GM12872 (cell line): ENCODE results near the gene COL25A1.
A peak's percentile ranks its signal among the peaks of the same experiment; 100 is the strongest.

Source experiments
- CTCF ChIP-seq: IDR thresholded peaks from 3 replicates; pipeline ENCODE4 v1.5.1; 2011; ENCODE audit warnings: low read depth, mild to moderate bottlenecking, low read length, moderate library complexity; ENCODE audit not compliant: insufficient read depth

COL25A1 gene

DNA sequence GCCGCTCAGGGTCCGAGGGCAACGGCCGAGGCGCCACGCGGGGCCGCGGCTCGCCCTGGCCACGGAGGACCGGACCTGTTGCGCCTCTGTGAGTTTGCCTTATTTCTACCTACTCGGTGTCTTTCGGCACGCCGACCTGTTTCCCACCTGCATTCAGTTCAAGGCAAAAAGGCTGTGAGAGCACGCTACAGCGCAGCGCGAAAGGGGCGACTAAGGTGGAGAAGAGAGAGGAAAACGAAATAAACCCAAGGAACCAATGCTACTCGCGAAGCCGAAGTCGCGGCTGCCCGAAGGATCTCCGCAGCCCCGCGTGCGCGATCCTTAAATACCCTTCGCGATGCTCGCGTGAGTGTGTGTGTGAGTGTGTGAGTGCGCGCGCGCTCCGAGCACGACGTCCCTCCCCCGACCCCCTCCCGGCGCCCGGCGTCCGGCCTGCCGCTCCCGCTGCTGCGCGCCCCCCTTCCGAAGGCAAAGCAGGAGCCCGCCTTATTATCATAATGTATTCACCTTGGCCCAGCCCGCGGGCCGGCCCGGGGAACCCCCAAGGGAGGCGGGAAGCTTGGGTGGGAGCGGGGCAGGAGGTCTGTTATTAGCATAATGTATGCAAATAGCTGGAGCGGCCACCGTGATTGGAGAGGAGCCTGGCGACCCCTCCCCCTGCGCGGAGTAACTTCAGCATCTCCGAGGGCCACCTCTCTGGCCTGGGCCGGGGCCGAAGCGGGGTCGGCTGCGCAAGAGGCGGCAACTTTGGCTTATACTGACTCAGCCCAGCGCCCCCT is at the start of gene COL25A1:
Gene COL25A1, minus strand, starts transcription at position 298 of the 779 bp plus-strand sequence.
- no peak for TF ChIP-seq CTCF

- no peak for TF ChIP-seq CTCF
These were observed 47.7 kb upstream of the COL25A1 start for GRCh38 chr4:109350121-109350520.

DNA sequence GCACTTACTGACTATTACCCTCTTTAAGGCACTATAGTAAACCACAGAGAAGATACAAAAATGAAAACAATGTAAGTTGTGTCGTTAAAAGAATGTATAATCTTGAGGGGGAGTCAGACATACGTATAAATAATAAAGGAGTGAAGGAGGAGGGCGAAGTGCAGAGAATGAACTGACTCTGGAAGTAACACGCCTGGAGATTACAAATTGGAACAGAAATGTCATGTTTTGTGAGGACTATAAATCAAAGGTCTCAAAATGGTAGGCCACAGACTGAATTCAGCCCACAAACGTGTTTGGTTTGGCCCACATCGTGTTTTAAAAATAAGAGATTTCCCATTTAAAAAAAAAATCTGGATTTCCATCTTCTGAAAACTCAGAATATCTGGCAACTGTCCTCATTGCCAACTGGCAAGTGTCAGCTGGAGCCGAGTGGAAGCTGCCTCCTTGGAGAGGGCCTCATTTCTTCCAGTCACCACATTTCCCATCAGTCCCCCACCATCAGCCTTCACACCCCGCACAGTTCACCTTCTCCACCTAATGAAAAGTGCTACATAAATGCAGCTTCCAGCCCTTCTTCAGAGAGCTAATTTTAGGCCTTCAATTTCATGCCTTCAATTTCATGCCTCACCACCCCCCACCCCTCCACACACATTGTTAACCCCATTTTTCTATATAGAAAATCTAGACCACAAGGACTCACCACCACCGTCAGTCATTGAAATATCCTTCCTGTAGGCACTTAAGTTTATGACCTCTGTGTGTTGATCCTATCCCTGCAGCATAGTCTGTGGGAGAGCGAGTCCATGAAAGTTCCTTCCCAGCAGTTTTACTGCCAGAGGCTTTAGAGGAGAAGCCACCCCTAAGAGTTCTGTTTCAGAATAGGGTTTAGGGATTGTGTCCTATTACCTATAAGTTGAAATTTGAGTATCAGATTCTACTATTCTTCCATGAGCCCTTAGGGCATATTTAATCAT is 32.0 kb upstream of the COL25A1 start:
- no peak for TF ChIP-seq CTCF

DNA sequence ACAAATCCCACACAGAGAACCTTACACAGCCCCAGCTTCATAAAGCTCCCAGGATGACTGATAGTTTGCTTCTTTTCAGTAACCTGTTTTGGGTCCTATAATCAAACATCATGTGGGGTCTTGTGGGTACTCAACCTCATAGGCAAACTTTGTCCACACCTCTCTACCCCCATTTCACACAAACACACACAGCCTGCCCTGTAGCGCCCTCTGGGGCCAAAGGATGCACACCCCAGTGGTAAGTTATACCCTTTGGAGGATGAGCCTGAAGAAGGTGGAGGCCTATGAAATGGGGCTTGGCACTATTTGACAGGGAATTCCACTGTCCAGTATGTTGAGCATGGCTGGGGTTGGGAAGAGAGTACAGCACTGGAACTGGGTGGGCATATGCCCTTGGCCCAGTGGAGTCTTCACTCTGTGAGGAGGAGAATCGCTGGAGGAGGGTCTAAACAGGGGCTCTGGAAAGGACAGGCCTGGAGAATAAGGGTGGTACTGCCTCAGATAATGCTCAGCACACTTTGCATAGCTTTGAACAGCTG is 30.5 kb upstream of the COL25A1 start:
- peak; percentile 53 for TF ChIP-seq CTCF

DNA sequence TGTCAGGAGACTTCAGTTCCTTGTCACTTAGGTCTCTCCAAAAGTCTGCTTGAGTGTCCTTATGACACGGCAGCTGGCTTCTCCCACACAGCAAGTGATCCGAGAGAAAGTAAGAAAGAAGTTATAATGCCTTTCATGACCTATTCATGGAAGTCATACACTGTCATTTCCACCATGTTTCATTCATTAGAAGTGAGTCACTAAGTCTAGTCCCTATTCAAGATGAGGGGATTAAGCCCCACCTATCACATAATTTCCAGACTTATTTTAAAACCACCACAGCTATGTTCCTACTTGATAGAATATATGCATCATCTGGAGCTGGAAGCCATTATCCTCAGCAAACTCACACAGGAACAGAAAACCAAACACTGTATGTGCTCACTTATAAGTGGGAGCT is 25.2 kb upstream of the COL25A1 start:
- no peak for TF ChIP-seq CTCF

DNA sequence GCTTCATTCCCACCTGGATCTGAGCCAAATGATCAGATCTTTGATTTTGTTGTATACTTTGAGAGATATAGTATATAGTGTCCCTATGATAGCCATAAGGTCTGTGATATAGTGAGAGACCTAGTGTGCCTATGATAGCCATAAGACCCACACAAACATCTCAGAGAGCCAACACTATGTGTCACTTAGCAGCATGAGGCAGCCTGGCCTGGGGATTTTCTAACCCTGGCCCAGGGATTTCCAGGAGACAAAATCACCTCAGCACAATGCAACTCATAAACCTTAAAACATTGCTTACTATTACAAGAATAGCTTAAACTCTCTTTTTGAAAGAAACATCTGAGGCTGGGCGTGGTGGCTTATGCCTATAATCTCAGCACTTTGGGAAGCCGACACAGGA is 23.2 kb upstream of the COL25A1 start:
- TF ChIP-seq CTCF = no peak

- TF ChIP-seq CTCF = no peak
These were observed 20.9 kb upstream of the COL25A1 start for GRCh38 chr4:109323348-109323747.
